Measurements from ENCODE around the gene ZNF654. TPM values are rescaled to one million over a fixed set of nuclear protein-coding genes. Genes with fewer than 3 reads are reported as not detected.

ZNF654 gene
- total RNA-seq, 1 experiment from 2014 or later, result 6.8 TPM

DNA sequence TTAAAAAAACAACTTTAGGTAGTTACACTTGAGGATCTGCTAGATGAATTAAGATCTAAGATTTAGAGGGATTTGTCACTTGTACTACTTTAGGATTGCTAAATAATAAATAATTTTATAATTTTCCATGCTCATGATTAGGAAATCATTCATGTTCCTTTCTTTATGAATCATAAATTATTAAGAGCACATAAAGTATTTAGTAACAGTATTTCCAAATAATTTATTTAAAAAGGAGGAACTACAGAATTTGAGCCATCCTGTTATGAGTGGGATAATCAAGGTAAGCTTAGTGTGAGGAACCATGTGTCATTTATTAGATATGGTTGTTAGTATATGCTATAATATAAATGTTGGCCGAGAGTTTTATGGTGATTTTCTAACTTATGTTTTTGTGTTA, 53.2 kb downstream of the ZNF654 start:
- no peaks in the 10 kb centered on the region for H3K9me3 Mint-ChIP-seq (ENCODE audit: unreplicated experiment)
- CTCF ChIA-PET, result no interaction called here
- Histone ChIP-seq H3K36me3 (ENCODE audit: control insufficient read depth, insufficient read depth, low read length) (no peaks in the 10 kb centered on the region), H3K4me3 (ENCODE audit: low read depth, low read length) (no peak overlapping the region), H3K9me3 (no peaks in the 10 kb centered on the region), H3K27me3 (replicated peaks; ENCODE audit: control insufficient read depth, insufficient read depth, low read length) (no peaks in the 10 kb centered on the region), H3K4me1 (no peaks in the 10 kb centered on the region)
- POLR2A ChIA-PET, result no interaction called here
- no peaks in the 10 kb centered on the region for H3K4me1 Mint-ChIP-seq (ENCODE audit: low read depth, unreplicated experiment)
- peaks cover 7% of the 10 kb centered on the region for H3K36me3 Mint-ChIP-seq (ENCODE audit: insufficient read depth, unreplicated experiment)
- intact Hi-C loops (cut with micrococcal nuclease; ENCODE audit: unreplicated experiment), result loop anchor here (2.0 kb wide), 1 partner anchor 107 kb away; no protein-coding TSS in a partner anchor
- no peak overlapping the region for H3K27ac Mint-ChIP-seq (ENCODE audit: unreplicated experiment)
- no peaks in the 10 kb centered on the region for H3K27me3 Mint-ChIP-seq (ENCODE audit: insufficient read depth, unreplicated experiment)
- H3K4me3 Mint-ChIP-seq (ENCODE audit: unreplicated experiment), result no peak overlapping the region
- no TSS peak for BruUV-seq (replicated peaks)
- TF ChIP-seq, protein P1, sequence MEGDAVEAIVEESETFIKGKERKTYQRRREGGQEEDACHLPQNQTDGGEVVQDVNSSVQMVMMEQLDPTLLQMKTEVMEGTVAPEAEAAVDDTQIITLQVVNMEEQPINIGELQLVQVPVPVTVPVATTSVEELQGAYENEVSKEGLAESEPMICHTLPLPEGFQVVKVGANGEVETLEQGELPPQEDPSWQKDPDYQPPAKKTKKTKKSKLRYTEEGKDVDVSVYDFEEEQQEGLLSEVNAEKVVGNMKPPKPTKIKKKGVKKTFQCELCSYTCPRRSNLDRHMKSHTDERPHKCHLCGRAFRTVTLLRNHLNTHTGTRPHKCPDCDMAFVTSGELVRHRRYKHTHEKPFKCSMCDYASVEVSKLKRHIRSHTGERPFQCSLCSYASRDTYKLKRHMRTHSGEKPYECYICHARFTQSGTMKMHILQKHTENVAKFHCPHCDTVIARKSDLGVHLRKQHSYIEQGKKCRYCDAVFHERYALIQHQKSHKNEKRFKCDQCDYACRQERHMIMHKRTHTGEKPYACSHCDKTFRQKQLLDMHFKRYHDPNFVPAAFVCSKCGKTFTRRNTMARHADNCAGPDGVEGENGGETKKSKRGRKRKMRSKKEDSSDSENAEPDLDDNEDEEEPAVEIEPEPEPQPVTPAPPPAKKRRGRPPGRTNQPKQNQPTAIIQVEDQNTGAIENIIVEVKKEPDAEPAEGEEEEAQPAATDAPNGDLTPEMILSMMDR (IDR thresholded peaks at IDR 0.05; ENCODE audit: insufficient read depth in 1 of 2, low read depth in 1 of 2, low read length in 1 of 2, severe bottlenecking in 1 of 2, unreplicated experiment in 1 of 2), result no peak
- DNase-seq, result no peak

DNA sequence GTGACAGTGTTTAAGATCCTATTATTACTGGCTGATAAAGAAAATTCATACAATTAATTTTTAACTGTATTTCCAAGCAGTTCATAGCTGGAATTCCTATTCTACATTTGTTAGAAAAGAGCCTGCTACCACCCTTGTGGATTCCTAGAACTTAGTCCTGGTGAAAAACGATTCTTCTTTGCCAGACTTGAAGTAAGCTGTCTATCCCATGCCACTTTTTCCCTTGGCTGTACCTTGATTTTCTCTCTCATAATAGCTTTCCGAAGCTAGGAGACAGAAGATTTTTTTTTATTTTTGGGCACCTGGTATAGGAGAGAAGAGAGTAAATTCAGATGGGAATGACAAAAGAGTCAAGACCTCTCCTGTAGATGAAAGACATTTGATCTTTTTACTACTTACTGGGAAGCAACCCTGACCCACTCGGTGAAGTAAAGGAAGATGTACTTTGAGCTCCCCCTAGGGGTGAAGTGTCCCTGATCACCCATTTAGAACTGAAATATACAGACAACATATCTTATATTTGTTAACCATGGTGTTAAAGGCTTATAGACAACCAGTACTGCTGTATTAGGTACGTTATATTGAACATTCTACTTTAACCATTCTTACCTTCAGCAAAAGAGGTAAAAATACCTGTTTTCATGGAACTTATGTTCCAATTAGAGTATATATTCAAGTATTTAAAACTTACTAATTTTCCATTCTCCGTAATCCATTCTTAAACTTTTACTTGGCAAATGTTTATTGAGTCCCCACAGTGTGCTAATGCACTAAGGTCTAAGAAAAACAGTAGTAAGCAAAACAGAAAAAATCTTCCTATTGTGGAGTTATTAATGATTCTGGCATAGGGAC, 54.5 kb downstream of the ZNF654 start:
- H3K4me3 Mint-ChIP-seq (ENCODE audit: unreplicated experiment), result no peak overlapping the region
- intact Hi-C loops (cut with micrococcal nuclease; ENCODE audit: unreplicated experiment), result loop anchor here (1.0 to 2.0 kb wide), 4 partner anchors 54 to 815 kb away; partner anchors contain the start of genes CGGBP1 and ZNF654
- H3K4me1 Mint-ChIP-seq (ENCODE audit: low read depth, unreplicated experiment), result no peaks in the 10 kb centered on the region
- no peak overlapping the region for H3K27ac Mint-ChIP-seq (ENCODE audit: unreplicated experiment)
- peaks cover 7% of the 10 kb centered on the region for H3K36me3 Mint-ChIP-seq (ENCODE audit: insufficient read depth, unreplicated experiment)
- TF ChIP-seq, protein P1 (IDR thresholded peaks at IDR 0.05; ENCODE audit: insufficient read depth in 1 of 2, low read depth in 1 of 2, low read length in 1 of 2, severe bottlenecking in 1 of 2, unreplicated experiment in 1 of 2), result peak; percentile 49 to 70
- ChIA-PET CTCF (interaction anchor here (0.5 to 1.0 kb wide), 4 partner anchors 36 to 111 kb away, joined by 3 to 6 read pairs (median 3); partner anchors contain the start of genes C3orf38 and CGGBP1), POLR2A (no interaction called here)
- peak; percentile 50 to 79 for DNase-seq
- no peaks in the 10 kb centered on the region for H3K27me3 ChIP-seq (replicated peaks; ENCODE audit: control insufficient read depth, insufficient read depth, low read length)
- H3K4me1 ChIP-seq, result no peaks in the 10 kb centered on the region
- H3K9me3 ChIP-seq, result no peaks in the 10 kb centered on the region
- H3K27me3 Mint-ChIP-seq (ENCODE audit: insufficient read depth, unreplicated experiment), result no peaks in the 10 kb centered on the region
- H3K9me3 Mint-ChIP-seq (ENCODE audit: unreplicated experiment), result no peaks in the 10 kb centered on the region
- no TSS peak for BruUV-seq (replicated peaks)
- H3K4me3 ChIP-seq (ENCODE audit: low read depth, low read length), result no peak overlapping the region
- no peaks in the 10 kb centered on the region for H3K36me3 ChIP-seq (ENCODE audit: control insufficient read depth, insufficient read depth, low read length)

DNA sequence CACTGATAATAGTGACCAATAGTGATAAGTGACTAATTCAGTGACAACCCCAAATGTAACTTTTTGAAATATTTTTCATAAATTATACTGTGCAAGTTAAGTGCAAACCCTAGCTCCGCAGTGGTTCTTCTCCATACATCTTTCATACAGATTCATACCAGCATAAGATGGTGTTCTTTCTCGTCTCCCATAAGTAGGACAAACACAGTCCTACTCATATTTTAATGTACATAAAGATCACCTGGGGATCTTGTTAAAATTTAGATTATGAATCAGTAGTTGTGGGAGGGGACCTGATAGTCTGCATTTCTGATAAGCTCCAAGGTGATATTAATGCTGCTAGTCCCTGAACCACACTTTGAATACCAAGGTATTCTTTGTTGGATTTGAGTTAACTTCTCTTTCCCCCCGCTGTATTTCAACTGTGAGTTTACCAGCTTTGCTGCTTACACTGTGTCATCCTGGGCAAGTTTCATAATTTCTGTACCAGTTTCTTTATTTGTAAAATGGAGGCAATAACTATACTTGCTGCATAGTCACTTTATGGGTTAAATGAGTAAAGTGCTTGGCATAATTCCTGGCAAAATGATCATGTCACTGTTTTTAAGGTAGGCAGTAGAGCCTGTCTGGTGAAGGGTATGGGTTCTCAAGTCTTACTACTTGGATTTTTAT, 56.0 kb downstream of the ZNF654 start:
- no peak overlapping the region for H3K4me3 ChIP-seq (ENCODE audit: low read depth, low read length)
- H3K4me1 ChIP-seq, result no peaks in the 10 kb centered on the region
- no peaks in the 10 kb centered on the region for H3K27me3 Mint-ChIP-seq (ENCODE audit: insufficient read depth, unreplicated experiment)
- no peak for DNase-seq
- H3K4me3 Mint-ChIP-seq (ENCODE audit: unreplicated experiment), result no peak overlapping the region
- intact Hi-C loops (cut with micrococcal nuclease; ENCODE audit: unreplicated experiment), result no loop called here
- H3K36me3 Mint-ChIP-seq (ENCODE audit: insufficient read depth, unreplicated experiment), result peaks cover 7% of the 10 kb centered on the region
- POLR2A ChIA-PET, result no interaction called here
- no peaks in the 10 kb centered on the region for H3K27me3 ChIP-seq (replicated peaks; ENCODE audit: control insufficient read depth, insufficient read depth, low read length)
- no peaks in the 10 kb centered on the region for H3K9me3 Mint-ChIP-seq (ENCODE audit: unreplicated experiment)
- H3K9me3 ChIP-seq, result no peaks in the 10 kb centered on the region
- BruUV-seq (replicated peaks), result no TSS peak
- H3K27ac Mint-ChIP-seq (ENCODE audit: unreplicated experiment), result no peak overlapping the region
- H3K36me3 ChIP-seq (ENCODE audit: control insufficient read depth, insufficient read depth, low read length), result no peaks in the 10 kb centered on the region
- H3K4me1 Mint-ChIP-seq (ENCODE audit: low read depth, unreplicated experiment), result no peaks in the 10 kb centered on the region
- CTCF ChIA-PET, result no interaction called here
- TF ChIP-seq, protein P1 (IDR thresholded peaks at IDR 0.05; ENCODE audit: insufficient read depth in 1 of 2, low read depth in 1 of 2, low read length in 1 of 2, severe bottlenecking in 1 of 2, unreplicated experiment in 1 of 2), result no peak
